OCI-LY7 (cell line): ENCODE results near the gene ZBTB7A.

ENCODE experiments used
- CTCF ChIP-seq: fragments of 200-600 bp; sonication (generic); conservative IDR thresholded peaks from 2 replicates; pipeline ENCODE4 v1.5.1; 2014; ENCODE audit warnings: mild to moderate bottlenecking, antibody characterized with exemption, low read length, moderate library complexity, mixed read lengths
- EZH2phosphoT487 ChIP-seq: fragments of 200-600 bp; sonication (generic); IDR thresholded peaks from 2 replicates; pipeline ENCODE4 v1.6.1; 2018; ENCODE audit warnings: low read depth, borderline replicate concordance, mild to moderate bottlenecking, mixed run types, antibody characterized with exemption, low read length, moderate library complexity, mixed read lengths

GRCh38 chr19:4063369-4064148, 3.1 kb downstream of the ZBTB7A start:
- peak; percentile 43; the same call in 1 of the 2 replicates for TF ChIP-seq CTCF
- no peak for TF ChIP-seq EZH2phosphoT487
